GM18907 (cell line): ENCODE measurements around the gene CRISPLD2.
"Not testable (repeated sequence)": the region's sequence is repeated elsewhere in the genome, so short reads cannot be mapped to it uniquely, and the experiment has no call there.

Source experiments
- ATAC-seq: cut with Tn5 transposase; IDR thresholded peaks from one replicate; pipeline ENCODE4 v1.9.1; 2021; ENCODE audit warnings: mild to moderate bottlenecking, moderate library complexity; ENCODE audit not compliant: unreplicated experiment

CRISPLD2 gene

GRCh38 chr16:84821728-84822689 is 2.2 kb downstream of the CRISPLD2 start:
- ATAC-seq: no peak

- ATAC-seq: no peak
Measured at GRCh38 chr16:84822990-84823389, 3.2 kb downstream of the CRISPLD2 start.

- no peak for ATAC-seq
Measured at GRCh38 chr16:84823484-84823883, 3.7 kb downstream of the CRISPLD2 start.

DNA sequence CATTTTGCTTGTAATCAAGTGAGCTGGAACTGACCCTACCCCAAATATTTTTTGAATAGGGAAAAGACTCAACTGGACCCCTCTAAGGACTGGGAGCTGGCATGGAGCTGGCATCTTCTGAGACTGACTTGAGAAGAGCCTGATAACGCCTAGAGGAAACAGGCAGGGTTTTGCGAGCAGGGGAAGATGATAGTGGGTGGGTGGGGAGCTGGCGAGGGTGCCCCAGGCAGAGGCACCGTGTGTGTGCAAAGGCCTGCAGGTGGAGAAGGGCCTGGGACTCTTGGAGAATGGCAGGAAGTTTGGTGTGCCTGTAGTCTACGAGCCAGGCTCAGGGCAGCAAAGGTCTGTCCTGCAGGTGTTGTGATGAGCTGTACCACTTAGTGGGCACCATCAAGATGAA is 4.1 kb downstream of the CRISPLD2 start:
- ATAC-seq: no peak

DNA sequence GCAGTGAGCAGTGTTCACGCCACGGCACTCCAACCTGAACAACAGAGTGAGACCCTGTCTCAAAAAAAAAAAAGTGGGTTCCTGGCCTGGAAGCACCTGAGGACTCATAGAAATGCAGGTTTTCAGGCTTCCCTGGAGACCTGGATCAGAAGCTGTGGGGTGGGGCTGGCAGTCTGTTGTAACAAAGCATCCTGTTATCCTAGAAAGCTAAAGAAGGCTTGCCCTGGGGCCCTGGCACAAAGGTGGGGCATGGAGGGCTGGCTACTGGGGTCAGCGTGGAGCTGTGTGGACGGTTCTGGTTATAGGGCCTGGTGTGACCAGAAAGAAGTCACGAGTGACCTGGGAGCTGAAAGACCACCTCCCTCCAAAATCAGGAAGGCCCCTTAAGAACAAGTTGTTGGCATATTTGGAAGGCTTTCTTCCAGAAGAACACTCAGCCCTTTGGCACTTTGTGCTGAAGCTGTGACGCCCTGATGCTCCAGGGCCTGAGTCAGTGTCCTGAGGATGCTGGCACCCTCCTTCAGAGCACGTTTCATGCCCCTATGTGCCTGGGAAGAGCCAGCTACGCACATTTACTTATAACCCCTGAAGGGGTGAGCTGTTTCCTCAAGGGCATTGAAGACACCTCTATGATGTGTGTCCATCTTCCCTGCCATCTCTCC is 6.2 kb downstream of the CRISPLD2 start:
- ATAC-seq: no peak

DNA sequence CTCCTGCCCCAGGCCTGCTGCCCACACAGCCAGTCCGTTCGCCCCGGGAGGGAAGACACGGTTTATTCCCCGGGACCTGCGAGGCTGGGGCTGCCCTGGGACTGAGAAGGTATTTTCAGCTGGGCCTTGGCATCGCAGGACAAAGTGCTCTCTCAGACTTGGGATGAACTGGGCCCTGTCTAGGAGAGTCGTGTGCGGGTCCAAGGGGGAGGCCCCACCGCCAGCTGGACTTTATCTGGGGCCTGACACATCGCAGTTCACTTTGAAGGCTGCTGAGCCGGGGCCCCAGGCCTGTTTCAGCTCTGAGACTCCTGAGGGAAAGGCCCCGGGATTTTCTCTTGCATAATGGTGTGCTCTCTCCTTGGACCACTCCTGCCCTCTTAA is 6.8 kb downstream of the CRISPLD2 start:
- ATAC-seq: no peak

DNA sequence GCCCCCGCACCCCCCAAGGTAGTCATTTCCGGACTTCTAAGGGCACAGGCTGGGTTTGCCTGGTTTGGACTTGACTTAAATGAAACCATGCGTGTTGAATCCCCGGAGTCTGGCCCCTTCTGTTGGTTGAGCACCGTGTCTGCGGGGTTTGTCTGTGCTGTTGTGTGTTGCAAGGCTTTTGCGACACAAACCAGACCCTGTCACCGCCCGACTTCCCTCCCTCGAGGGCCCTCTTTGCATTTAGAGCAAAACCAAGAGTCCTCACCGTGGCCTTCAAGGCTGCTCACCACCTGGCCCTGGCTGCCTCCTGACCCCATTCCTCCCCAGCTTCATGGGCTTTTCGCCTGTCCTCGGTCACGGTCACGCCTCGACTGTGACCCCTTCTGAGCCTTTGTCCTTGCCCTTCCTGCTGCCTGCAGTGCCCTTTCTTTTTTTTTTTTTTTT is 7.4 kb downstream of the CRISPLD2 start:
- no peak for ATAC-seq

- no peak for ATAC-seq
Measured at GRCh38 chr16:84827897-84828296, 8.1 kb downstream of the CRISPLD2 start.

DNA sequence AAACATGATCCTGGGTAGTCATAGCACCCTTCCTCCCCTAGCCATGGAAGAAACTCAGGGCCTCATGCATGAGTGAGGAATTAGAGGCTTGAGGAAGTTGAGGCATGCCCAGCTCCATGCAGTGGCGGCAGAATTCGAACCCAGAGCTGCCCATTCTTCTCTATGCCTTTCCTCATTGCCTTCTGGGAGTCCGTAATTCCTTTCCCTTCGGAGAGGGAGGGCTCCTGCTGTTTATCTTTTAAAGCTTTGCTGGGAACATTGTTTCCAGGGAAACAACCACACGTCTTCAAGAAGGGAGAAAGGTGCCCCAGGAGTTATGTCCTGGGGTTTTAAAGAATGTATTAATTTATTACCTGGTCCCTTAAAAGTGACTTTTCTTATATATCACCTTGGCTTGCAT is 8.5 kb downstream of the CRISPLD2 start:
- ATAC-seq: no peak

GRCh38 chr16:84829168-84829965 is 9.6 kb downstream of the CRISPLD2 start:
- no peak for ATAC-seq

GRCh38 chr16:84830765-84831384 is 11.1 kb downstream of the CRISPLD2 start:
- no peak for ATAC-seq

DNA sequence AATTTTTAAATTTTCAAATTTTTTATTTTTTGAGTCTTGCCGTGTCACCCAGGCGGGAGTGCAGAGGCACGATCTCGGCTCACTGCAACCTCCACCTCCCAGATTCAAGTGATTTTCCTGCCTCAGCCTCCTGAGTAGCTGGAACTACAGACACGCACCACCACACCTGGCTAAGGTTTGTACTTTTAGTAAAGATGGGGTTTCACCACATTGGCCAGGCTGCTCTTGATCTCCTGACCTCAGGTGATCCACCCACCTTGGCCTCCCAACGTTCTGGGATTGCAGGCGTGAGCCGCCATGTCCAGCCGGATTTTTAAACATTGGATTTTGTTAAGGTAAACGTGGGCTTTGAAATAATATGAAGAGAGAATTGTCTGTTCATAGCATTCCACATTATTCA is 11.9 kb downstream of the CRISPLD2 start:
- ATAC-seq: not testable (repeated sequence)

- no peak for ATAC-seq
Measured at GRCh38 chr16:84832488-84833143, 12.8 kb downstream of the CRISPLD2 start.

DNA sequence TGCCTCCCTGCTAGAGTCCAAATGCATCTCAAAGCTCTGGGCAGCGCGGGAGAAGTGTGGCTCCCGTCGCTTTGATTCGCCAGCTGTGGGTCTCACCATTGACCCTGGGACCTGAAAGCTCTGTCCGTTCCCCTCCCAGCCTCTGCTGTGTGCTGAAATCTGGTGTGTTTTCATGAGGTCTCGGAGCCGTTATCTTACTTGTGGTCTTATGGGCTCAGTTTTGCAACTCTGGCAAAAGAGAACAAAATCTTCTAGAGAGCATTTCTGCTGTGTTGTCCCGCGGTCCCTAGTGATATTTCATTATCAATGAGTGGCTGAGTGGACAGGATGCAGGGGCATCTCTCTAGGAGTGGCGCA is 13.3 kb downstream of the CRISPLD2 start:
- no peak for ATAC-seq

DNA sequence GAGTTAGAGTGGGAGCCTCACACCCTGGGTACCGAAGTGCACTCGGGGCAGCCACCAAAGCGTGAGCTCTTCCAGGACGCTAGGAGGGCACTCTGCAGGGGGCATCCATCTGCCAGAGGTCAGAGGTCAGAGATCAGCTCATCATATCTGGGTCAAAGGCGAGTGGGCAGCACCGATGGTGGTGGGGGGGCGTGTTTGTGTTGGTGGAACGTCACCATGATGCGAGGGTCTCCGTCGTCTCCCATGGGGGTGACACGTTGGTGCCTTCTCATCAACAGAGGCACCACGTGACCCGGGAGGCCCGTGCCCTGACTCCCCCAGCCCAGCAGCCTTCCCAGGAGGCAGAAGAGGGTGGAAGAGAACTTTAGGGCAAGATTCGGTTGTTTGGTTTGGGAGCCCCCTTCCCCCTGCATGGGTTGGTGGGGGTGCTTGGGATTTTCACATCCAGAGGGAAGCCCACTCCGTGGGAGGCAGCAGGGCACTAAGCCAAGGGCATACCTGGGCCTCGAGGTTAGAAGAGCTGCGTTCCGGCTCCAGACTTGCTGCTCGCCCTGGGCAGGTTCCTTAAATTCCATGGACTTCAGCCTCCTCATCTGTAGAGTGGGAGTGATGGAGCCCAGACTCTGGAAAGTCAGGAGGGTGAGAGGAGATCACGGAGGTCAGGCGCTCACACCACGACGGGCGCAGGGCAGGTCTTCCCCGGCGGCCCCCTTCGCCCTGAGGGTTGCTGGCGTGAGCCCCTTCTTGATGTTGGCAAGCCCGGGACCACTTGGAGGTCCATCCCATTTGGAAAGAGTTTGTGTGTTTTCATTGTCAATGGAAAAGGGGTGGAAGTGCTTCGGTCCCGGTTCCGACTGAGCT is 14.0 kb downstream of the CRISPLD2 start:
- ATAC-seq: no peak

DNA sequence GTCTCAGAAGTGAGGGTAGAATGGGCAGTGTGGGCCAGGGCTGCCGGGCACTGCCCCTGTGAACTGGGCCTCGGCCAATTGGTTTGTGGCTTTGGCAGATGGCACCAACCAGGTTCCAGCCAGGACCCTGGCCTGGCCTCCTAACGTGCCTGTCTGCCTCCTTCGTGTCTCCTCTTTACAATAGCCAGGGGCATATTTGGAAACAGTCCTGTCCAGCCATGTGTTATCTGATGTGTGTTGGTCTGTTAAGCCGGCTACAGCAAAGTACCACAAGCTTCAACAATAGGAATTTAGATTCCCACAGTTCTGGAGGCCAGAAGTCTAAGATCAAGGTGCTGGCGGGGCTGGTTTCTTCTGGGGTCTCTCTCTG is 14.6 kb downstream of the CRISPLD2 start:
- ATAC-seq: no peak

- no peak for ATAC-seq
Measured at GRCh38 chr16:84836234-84836647, 16.5 kb downstream of the CRISPLD2 start.

DNA sequence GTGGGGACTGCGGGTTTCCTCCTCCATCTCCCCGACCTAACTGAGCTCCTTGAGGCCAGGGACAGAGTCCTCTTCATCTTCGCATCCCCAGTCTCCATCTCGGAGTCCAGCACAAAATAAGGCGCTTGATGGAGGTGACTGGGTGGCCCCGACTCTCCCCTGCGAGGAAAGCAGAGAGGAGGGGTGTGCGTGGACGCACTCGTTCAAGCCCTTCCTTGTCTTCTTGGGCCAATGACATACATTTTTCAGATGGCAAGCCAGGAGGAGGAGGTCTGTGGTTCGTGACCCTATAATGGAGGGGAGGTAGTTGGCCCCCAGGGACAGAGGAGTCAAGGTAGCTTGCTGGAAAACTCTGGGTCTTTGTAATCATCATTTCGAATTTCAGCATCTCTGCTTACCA is 17.2 kb downstream of the CRISPLD2 start:
- no peak for ATAC-seq

- ATAC-seq: no peak
Measured at GRCh38 chr16:84838383-84838948, 18.7 kb downstream of the CRISPLD2 start.
